ENCODE measurements around the gene IGSF10. TPM values are rescaled to one million over a fixed set of nuclear protein-coding genes. Genes with fewer than 3 reads are reported as not detected.

Gene IGSF10
- polyA plus RNA-seq, 1 donor (not counting 4 experiments of a cell fraction or from before 2014, with no cell fraction given), result under 0.01 TPM

DNA sequence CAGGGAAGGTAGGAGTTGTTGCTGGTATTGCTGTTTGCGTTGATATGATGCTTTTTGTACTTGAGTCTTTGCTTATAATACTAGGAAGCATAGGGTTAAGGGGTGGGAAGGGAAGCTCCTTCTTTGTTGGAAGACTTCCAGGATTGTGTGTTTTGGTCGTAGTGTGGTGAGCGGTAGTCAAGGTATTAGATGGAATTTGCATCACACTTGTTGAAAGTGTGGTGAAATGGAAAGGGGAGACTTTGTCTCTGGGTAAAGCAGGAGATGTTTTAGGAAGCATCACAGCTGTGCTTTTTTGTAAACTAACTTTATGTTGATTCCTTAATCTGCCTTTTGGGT lies 14.9 kb downstream of the IGSF10 start:
- no peaks in the 10 kb centered on the region for H3K36me3 ChIP-seq (ENCODE audit: control insufficient read depth in 2 of 2, extremely low read depth in 1 of 2, insufficient read depth in 2 of 2, low read length in 2 of 2)
- H3K9me3 ChIP-seq (ENCODE audit: control insufficient read depth, low read depth, low read length), result no peaks in the 10 kb centered on the region
- no peak overlapping the region for H3K4me3 ChIP-seq (ENCODE audit: control insufficient read depth in 2 of 3, extremely low read depth in 1 of 3, insufficient read depth in 2 of 3, low read depth in 1 of 3, low read length in 3 of 3)
- no peaks in the 10 kb centered on the region for H3K9me1 ChIP-seq (ENCODE audit: control insufficient read depth, extremely low read depth, insufficient read depth, low read length)
- no peak overlapping the region for H3K27ac ChIP-seq (ENCODE audit: control insufficient read depth, insufficient read depth, low read length)
- H3K79me2 ChIP-seq (ENCODE audit: control insufficient read depth, insufficient read depth, low read length), result no peaks in the 10 kb centered on the region
- H3K4me1 ChIP-seq (ENCODE audit: control insufficient read depth, extremely low read depth, insufficient read depth, low read length), result no peaks in the 10 kb centered on the region
- H4K20me1 ChIP-seq (ENCODE audit: control insufficient read depth, extremely low read depth, insufficient read depth, low read length), result no peaks in the 10 kb centered on the region
- no peak overlapping the region for H3K4me2 ChIP-seq (ENCODE audit: control insufficient read depth, extremely low read depth, insufficient read depth, low read depth, low read length)
- H2AFZ ChIP-seq (ENCODE audit: control insufficient read depth, low read length), result no peak overlapping the region
- H3K27me3 ChIP-seq (ENCODE audit: control insufficient read depth, extremely low read depth, insufficient read depth, low read length), result no peaks in the 10 kb centered on the region
- dilution Hi-C loops (cut with MboI; ENCODE audit: extremely low pct_ligation_motif_present, low sequenced_read_pairs), result no loop called here
- FAIRE-seq (no peak), DNase-seq (ENCODE audit: low read depth, low spot score) (no peak)
- H3K9ac ChIP-seq (ENCODE audit: control insufficient read depth, extremely low read depth, insufficient read depth, low read length), result no peak overlapping the region
- TF ChIP-seq EZH2 (IDR thresholded peaks at IDR 0.05; ENCODE audit: low read length), result no peak
- TF ChIP-seq, protein P1, sequence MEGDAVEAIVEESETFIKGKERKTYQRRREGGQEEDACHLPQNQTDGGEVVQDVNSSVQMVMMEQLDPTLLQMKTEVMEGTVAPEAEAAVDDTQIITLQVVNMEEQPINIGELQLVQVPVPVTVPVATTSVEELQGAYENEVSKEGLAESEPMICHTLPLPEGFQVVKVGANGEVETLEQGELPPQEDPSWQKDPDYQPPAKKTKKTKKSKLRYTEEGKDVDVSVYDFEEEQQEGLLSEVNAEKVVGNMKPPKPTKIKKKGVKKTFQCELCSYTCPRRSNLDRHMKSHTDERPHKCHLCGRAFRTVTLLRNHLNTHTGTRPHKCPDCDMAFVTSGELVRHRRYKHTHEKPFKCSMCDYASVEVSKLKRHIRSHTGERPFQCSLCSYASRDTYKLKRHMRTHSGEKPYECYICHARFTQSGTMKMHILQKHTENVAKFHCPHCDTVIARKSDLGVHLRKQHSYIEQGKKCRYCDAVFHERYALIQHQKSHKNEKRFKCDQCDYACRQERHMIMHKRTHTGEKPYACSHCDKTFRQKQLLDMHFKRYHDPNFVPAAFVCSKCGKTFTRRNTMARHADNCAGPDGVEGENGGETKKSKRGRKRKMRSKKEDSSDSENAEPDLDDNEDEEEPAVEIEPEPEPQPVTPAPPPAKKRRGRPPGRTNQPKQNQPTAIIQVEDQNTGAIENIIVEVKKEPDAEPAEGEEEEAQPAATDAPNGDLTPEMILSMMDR (optimal IDR thresholded peaks at IDR 0.05 in 1 of 3, IDR thresholded peaks at IDR 0.05 in 1 of 3, conservative IDR thresholded peaks at IDR 0.05 in 1 of 3; ENCODE audit: extremely low read depth in 1 of 3, insufficient read depth in 2 of 3, low read length in 3 of 3), result no peak

DNA sequence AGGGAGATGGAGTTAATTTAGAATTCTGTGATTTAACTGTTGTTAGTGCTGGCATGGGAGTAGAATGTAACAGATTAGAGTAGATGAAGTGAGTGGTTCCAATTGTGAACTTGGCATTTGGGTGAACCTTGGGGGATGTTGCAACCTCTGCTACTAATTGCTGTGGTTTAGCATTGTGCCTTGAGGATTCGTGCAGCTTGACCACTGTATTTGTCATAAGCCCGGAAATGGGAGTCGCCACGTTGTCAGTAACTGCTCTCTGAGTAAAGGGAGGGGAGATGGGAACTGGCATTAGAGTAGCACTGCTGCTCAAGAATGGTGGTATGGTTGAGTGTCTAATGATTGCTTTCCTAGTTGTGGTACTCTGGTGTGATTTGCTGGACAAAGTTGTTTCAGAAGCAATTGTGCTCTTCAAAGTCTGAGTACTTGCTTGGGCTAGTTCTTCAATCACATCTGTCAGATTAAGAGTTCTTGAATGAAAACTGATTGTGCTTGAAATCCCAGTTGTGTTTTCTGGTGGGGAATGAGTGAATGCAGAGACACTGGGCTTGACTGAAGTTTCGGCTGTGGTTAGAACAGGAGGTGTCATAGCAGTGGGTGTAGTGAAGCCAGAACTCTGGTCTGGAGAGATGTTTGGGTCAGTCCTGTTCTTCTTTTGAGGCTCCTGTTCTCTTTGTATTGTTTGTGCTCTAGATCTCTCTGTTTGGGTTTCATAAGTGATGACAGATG lies 15.4 kb downstream of the IGSF10 start:
- no peaks in the 10 kb centered on the region for H3K9me1 ChIP-seq (ENCODE audit: control insufficient read depth, extremely low read depth, insufficient read depth, low read length)
- TF ChIP-seq EZH2 (IDR thresholded peaks at IDR 0.05; ENCODE audit: low read length), result no peak
- TF ChIP-seq, protein P1 (optimal IDR thresholded peaks at IDR 0.05 in 1 of 3, IDR thresholded peaks at IDR 0.05 in 1 of 3, conservative IDR thresholded peaks at IDR 0.05 in 1 of 3; ENCODE audit: extremely low read depth in 1 of 3, insufficient read depth in 2 of 3, low read length in 3 of 3), result no peak
- H3K27me3 ChIP-seq (ENCODE audit: control insufficient read depth, extremely low read depth, insufficient read depth, low read length), result no peaks in the 10 kb centered on the region
- DNase-seq (ENCODE audit: low read depth, low spot score), result no peak
- no peak overlapping the region for H3K27ac ChIP-seq (ENCODE audit: control insufficient read depth, insufficient read depth, low read length)
- H3K79me2 ChIP-seq (ENCODE audit: control insufficient read depth, insufficient read depth, low read length), result no peaks in the 10 kb centered on the region
- no peaks in the 10 kb centered on the region for H3K9me3 ChIP-seq (ENCODE audit: control insufficient read depth, low read depth, low read length)
- no peaks in the 10 kb centered on the region for H3K36me3 ChIP-seq (ENCODE audit: control insufficient read depth in 2 of 2, extremely low read depth in 1 of 2, insufficient read depth in 2 of 2, low read length in 2 of 2)
- FAIRE-seq, result no peak
- dilution Hi-C loops (cut with MboI; ENCODE audit: extremely low pct_ligation_motif_present, low sequenced_read_pairs), result no loop called here
- H4K20me1 ChIP-seq (ENCODE audit: control insufficient read depth, extremely low read depth, insufficient read depth, low read length), result no peaks in the 10 kb centered on the region
- no peak overlapping the region for H3K4me2 ChIP-seq (ENCODE audit: control insufficient read depth, extremely low read depth, insufficient read depth, low read depth, low read length)
- H3K4me1 ChIP-seq (ENCODE audit: control insufficient read depth, extremely low read depth, insufficient read depth, low read length), result no peaks in the 10 kb centered on the region
- no peak overlapping the region for H2AFZ ChIP-seq (ENCODE audit: control insufficient read depth, low read length)
- H3K4me3 ChIP-seq (ENCODE audit: control insufficient read depth in 2 of 3, extremely low read depth in 1 of 3, insufficient read depth in 2 of 3, low read depth in 1 of 3, low read length in 3 of 3), result no peak overlapping the region
- no peak overlapping the region for H3K9ac ChIP-seq (ENCODE audit: control insufficient read depth, extremely low read depth, insufficient read depth, low read length)
